TTC549 (cell line): ENCODE results near the gene RNU6-9.
"Not testable (repeated sequence)": the region's sequence is repeated elsewhere in the genome, so short reads cannot be mapped to it uniquely, and the experiment has no call there.

ENCODE experiments used
- FAIRE-seq: peaks from 2 replicates; lab custom pipeline; 2012; peaks lifted over from hg19 to GRCh38; lab: Jason Lieb, UNC

The RNU6-9 gene

GRCh38 chr19:878751-879561 lies 14.3 kb upstream of the RNU6-9 start:
- not testable (repeated sequence) for FAIRE-seq

- no peak for FAIRE-seq
These were observed 13.4 kb upstream of the RNU6-9 start for GRCh38 chr19:879711-880438.

DNA sequence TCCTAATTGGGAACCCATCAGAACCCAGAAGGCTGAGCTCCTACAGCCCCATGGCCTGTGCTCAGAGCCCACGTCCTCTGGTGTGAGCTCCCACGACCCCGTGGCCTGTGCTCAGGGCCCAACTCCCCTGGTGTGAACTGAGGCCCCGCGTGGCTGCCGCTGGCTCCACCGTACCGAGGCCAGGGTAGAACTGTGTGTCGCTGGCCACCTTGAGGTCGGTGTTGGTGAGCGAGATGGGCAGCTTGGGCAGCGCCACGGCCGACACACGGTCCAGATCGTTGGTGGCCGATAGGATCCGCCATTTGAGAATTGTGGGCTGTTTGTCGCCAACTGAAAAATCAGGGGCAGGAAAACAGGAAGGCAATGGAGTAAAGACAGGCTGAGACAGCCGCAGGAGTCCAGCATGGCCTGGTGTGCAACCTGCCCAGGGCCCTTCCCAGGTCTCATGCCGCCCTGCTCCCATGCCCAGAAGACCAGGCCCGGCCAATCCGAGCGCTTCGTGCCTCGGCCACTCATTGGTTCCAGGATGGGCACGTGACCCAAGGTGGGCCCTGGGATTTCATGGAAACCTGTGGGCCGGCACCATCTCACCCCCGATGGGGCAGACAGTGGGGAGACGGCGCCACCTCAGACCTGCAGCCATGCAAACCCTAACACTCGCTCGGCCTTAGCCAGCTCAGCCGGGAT lies 11.8 kb upstream of the RNU6-9 start:
- no peak for FAIRE-seq

GRCh38 chr19:882871-883497 lies 10.3 kb upstream of the RNU6-9 start:
- no peak for FAIRE-seq

DNA sequence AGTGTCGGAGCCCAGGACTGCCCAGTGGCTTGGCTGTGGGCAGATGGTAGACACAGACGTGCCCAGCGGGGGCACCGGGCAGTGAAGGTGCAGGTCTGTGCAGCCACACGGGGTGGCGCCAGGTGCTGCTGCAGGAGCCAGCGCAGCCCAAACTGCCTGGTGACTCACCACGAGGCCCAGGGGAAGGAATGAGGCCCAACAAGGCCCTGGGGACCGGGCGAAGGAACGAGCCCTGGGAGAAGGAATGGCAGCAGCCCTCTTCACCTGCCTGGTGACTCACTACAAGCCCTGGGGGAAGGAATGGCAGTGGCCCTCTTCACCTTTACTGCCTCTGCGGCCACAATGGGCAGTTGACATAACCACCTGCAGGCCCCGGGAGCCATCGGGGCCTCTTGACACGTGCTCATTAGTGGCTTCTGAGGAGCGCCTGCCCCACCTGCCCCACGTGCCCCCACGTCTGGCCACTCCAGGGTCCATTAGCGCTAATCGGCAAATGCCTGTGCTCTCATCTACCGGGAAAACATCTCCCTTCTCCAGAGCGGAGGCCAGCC lies 9.5 kb upstream of the RNU6-9 start:
- FAIRE-seq = no peak

GRCh38 chr19:884420-885211 lies 8.7 kb upstream of the RNU6-9 start:
- no peak for FAIRE-seq

- no peak for FAIRE-seq
These were observed 7.6 kb upstream of the RNU6-9 start for GRCh38 chr19:885536-886224.

GRCh38 chr19:887072-887471 lies 6.2 kb upstream of the RNU6-9 start:
- no peak for FAIRE-seq

GRCh38 chr19:887599-887998 lies 5.7 kb upstream of the RNU6-9 start:
- FAIRE-seq = no peak

GRCh38 chr19:888581-889385 lies 4.5 kb upstream of the RNU6-9 start:
- no peak for FAIRE-seq

DNA sequence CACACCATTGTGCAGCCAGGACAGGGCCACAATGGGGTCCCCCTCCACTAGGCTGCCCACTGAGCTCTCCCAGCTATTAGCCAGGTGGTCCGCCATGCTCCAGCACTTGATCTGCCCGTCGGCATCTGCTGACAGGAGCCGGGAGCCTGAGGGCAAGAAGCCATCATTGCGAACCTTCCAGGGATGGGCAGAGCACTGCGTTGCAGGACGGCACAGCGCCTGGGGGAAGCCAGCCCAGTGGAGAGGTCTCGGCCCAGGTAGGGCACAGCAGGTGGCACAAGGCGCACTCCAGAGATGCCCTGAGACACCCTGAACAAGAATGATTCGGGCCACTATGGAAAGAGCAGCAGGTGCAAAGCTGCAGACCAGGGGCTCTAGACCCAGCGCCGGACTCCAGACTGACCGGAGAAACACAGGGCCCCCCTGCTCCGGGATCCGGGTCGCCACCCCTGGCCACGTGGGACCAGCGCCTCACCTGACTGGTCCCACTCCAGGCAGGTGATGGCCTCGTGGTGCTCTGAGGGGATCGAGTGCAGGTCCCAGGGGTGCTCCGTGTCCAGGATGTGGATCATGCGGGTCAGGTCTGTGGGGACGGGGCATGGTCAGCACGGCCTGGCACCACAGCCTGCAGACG lies 3.5 kb upstream of the RNU6-9 start:
- no peak for FAIRE-seq

DNA sequence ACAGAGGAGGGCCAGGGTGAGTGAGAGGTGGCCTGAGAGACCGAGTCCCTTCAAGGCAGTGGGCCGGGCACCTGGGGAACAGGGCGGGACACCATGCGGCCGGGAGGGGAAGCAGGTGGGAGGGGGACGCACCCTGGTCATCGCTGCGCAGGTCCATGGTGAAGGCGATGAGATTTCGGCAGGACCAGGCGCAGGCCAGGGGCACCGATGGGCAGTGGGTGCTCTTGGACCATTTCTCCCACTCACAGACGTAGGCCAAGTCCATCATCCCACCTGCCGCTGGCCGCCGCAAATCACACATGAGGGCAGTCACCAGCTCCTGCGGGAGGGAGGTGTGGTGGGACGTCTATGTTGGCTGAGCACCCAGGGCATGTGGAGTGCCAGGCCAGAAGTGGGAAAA lies 2.5 kb upstream of the RNU6-9 start:
- FAIRE-seq = no peak

- FAIRE-seq = not testable (repeated sequence)
These were observed 1.7 kb upstream of the RNU6-9 start for GRCh38 chr19:891421-892200.

- FAIRE-seq = no peak
These were observed 916 bp upstream of the RNU6-9 start for GRCh38 chr19:892243-892893.

DNA sequence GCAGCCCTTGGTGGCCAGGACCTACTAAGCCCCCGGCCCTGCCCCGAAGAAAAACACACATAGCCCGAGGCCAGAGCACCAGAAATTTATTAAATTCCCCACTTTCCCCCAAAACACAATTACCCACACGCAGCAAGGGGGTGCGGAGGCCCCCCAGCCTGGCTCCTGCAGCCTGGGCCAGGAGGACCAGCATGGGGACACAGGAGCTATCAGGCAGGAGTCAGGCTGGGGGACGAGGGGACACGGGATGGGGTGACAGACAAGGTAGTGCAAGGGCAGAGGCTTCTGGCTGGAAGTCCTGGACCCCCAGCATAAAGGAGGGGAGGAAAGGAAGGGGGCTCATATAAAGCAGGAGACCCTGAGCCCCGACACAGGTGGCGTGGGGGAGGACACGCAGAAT lies 3.1 kb downstream of the RNU6-9 start:
- no peak for FAIRE-seq

- FAIRE-seq = no peak
These were observed 3.7 kb downstream of the RNU6-9 start for GRCh38 chr19:896999-897398.

DNA sequence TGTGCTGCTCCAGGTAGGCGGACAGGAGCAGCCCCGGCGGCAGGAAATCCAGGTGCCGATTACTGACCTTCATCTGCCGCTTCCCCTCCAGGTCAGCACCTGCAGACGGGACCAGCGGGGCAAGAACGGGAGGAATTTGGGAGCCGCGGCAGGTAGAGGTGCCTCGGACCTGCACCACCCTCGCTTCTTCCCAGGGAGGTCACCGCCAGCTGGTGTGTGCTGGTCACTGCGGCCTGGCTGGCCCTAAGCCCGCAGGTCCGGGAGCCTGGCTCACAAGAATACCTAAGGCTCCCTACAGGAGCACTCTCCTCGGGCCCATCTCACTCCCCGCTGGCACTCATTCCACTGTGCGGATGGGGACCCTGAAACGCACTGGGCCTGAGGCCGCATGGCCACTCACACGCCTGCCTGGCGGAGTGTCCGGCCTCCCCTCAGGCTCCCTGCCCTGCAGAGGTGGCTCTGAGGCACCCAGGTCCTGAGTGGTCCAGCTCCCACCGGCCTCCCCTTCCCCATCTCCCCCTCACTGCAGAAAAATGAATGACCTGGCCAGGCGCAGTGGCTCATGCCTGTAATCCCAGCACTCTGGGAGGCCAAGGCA lies 4.3 kb downstream of the RNU6-9 start:
- FAIRE-seq = no peak

GRCh38 chr19:898663-899062 lies 5.4 kb downstream of the RNU6-9 start:
- no peak for FAIRE-seq
